ENCODE results near the gene PAPSS2. TPM values are rescaled to one million over a fixed set of nuclear protein-coding genes. Genes with fewer than 3 reads are reported as not detected.

The PAPSS2 gene
- total and polyA plus RNA-seq, 4 donors = 24.3 to 86.5 (median 59.3) TPM

DNA sequence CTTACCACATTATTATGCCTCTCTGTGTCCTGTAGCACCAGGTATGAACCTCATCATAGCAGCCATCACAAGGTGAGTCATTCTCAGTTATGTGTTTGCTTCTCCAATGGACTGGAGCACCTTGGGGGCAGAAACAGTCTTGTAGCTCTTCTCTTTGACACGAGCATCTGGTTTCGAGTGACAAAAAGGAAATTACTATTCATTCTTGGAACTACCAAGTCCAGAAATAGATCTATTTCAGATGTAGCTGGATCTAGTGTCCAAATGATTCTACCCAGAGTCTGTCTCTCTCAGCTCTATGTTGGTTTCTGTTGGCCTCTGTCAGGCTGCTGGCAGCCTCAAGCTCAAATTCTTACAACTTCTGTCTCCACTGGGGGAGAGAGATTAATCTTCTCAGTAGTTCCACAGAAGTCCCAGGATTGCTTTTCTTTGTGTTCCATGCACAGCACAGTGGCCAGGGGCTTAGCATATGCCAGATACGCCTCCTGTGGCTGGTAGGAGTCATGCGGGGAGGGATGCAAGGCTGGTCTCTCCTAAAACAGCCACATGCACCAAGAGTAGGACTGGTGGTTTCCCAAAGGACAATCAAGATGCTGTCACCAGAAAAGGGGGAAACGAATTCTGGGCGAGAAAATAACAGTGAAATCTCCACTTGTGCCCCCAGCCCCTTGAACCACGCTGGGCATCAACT is 37.2 kb upstream of the PAPSS2 start:
- H3K27me3 ChIP-seq (ENCODE audit: control insufficient read depth in 4 of 4, insufficient read depth in 4 of 4, low read length in 3 of 4) = no peaks in the 10 kb centered on the region
- no peaks in the 10 kb centered on the region for H3K9me3 ChIP-seq (ENCODE audit: control insufficient read depth in 4 of 4, low read length in 3 of 4)
- H3K4me3 ChIP-seq (ENCODE audit: low read depth in 1 of 3, low read length in 3 of 3) = no peak overlapping the region
- TF ChIP-seq RAD21 (IDR thresholded peaks at IDR 0.05) (no peak), RXRA (IDR thresholded peaks at IDR 0.05) (no peak), FOXA2 (IDR thresholded peaks at IDR 0.05) (no peak), FOXA1 (IDR thresholded peaks at IDR 0.05) (no peak), GABPA (IDR thresholded peaks at IDR 0.05 in 1 of 2, conservative IDR thresholded peaks at IDR 0.05 in 1 of 2) (no peak), TAF1 (conservative IDR thresholded peaks at IDR 0.05) (no peak), NR2F2 (IDR thresholded peaks at IDR 0.05) (no peak), HNF4A (conservative IDR thresholded peaks at IDR 0.05) (no peak)
- TF ChIP-seq, protein P1, sequence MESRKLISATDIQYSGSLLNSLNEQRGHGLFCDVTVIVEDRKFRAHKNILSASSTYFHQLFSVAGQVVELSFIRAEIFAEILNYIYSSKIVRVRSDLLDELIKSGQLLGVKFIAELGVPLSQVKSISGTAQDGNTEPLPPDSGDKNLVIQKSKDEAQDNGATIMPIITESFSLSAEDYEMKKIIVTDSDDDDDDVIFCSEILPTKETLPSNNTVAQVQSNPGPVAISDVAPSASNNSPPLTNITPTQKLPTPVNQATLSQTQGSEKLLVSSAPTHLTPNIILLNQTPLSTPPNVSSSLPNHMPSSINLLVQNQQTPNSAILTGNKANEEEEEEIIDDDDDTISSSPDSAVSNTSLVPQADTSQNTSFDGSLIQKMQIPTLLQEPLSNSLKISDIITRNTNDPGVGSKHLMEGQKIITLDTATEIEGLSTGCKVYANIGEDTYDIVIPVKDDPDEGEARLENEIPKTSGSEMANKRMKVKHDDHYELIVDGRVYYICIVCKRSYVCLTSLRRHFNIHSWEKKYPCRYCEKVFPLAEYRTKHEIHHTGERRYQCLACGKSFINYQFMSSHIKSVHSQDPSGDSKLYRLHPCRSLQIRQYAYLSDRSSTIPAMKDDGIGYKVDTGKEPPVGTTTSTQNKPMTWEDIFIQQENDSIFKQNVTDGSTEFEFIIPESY (IDR thresholded peaks at IDR 0.05) = no peak
- TF ChIP-seq, protein P2, sequence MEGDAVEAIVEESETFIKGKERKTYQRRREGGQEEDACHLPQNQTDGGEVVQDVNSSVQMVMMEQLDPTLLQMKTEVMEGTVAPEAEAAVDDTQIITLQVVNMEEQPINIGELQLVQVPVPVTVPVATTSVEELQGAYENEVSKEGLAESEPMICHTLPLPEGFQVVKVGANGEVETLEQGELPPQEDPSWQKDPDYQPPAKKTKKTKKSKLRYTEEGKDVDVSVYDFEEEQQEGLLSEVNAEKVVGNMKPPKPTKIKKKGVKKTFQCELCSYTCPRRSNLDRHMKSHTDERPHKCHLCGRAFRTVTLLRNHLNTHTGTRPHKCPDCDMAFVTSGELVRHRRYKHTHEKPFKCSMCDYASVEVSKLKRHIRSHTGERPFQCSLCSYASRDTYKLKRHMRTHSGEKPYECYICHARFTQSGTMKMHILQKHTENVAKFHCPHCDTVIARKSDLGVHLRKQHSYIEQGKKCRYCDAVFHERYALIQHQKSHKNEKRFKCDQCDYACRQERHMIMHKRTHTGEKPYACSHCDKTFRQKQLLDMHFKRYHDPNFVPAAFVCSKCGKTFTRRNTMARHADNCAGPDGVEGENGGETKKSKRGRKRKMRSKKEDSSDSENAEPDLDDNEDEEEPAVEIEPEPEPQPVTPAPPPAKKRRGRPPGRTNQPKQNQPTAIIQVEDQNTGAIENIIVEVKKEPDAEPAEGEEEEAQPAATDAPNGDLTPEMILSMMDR (IDR thresholded peaks at IDR 0.05; ENCODE audit: low read depth, low read length, missing input control) = no peak
- TF ChIP-seq, protein P3, sequence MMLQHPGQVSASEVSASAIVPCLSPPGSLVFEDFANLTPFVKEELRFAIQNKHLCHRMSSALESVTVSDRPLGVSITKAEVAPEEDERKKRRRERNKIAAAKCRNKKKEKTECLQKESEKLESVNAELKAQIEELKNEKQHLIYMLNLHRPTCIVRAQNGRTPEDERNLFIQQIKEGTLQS (IDR thresholded peaks at IDR 0.05) = no peak
- TF ChIP-seq, protein P4, sequence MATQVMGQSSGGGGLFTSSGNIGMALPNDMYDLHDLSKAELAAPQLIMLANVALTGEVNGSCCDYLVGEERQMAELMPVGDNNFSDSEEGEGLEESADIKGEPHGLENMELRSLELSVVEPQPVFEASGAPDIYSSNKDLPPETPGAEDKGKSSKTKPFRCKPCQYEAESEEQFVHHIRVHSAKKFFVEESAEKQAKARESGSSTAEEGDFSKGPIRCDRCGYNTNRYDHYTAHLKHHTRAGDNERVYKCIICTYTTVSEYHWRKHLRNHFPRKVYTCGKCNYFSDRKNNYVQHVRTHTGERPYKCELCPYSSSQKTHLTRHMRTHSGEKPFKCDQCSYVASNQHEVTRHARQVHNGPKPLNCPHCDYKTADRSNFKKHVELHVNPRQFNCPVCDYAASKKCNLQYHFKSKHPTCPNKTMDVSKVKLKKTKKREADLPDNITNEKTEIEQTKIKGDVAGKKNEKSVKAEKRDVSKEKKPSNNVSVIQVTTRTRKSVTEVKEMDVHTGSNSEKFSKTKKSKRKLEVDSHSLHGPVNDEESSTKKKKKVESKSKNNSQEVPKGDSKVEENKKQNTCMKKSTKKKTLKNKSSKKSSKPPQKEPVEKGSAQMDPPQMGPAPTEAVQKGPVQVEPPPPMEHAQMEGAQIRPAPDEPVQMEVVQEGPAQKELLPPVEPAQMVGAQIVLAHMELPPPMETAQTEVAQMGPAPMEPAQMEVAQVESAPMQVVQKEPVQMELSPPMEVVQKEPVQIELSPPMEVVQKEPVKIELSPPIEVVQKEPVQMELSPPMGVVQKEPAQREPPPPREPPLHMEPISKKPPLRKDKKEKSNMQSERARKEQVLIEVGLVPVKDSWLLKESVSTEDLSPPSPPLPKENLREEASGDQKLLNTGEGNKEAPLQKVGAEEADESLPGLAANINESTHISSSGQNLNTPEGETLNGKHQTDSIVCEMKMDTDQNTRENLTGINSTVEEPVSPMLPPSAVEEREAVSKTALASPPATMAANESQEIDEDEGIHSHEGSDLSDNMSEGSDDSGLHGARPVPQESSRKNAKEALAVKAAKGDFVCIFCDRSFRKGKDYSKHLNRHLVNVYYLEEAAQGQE (IDR thresholded peaks at IDR 0.05) = no peak
- 91% methylated on average over 7 of the region's 7 CpGs for WGBS
- no peak overlapping the region for H3K9ac ChIP-seq (ENCODE audit: low read depth in 1 of 2, low read length in 2 of 2)
- peaks cover 9 to 22% (median 15%) of the 10 kb centered on the region in 4 donors for H3K4me1 ChIP-seq (ENCODE audit: control insufficient read depth in 4 of 4, insufficient read depth in 4 of 4, low read length in 3 of 4)
- no peaks in the 10 kb centered on the region for H3K36me3 ChIP-seq (ENCODE audit: control insufficient read depth in 4 of 4, insufficient read depth in 3 of 4, low read depth in 1 of 4, low read length in 3 of 4)
- H3K27ac ChIP-seq (ENCODE audit: low read depth in 1 of 2, low read length in 2 of 2) = no peak overlapping the region
- DNase-seq (ENCODE audit: low spot score) = no peak

DNA sequence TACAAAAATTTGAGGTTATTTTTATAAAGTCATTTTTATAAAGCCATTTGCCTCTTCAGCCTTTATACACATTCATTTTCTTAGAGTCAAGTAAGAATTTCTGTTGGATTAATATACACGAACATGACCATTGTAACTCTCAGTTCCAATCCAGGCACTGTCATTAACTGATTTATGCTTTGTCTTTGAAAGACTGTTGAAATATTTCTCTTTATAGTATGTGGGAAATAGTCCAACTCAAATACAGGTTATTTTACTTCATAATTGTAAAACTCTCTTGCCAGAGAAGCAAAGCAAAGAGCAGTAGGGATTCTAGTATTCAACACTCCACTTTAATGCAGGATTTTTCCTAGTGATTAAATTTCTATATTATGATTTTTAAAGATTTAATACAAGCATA is 36.5 kb upstream of the PAPSS2 start:
- no peaks in the 10 kb centered on the region for H3K9me3 ChIP-seq (ENCODE audit: control insufficient read depth in 4 of 4, low read length in 3 of 4)
- no peak overlapping the region for H3K27ac ChIP-seq (ENCODE audit: low read depth in 1 of 2, low read length in 2 of 2)
- no peak overlapping the region for H3K9ac ChIP-seq (ENCODE audit: low read depth in 1 of 2, low read length in 2 of 2)
- H3K36me3 ChIP-seq (ENCODE audit: control insufficient read depth in 4 of 4, insufficient read depth in 3 of 4, low read depth in 1 of 4, low read length in 3 of 4) = no peaks in the 10 kb centered on the region
- H3K4me1 ChIP-seq (ENCODE audit: control insufficient read depth in 4 of 4, insufficient read depth in 4 of 4, low read length in 3 of 4) = peaks cover 6 to 15% (median 13%) of the 10 kb centered on the region in 4 donors
- H3K4me3 ChIP-seq (ENCODE audit: low read depth in 1 of 3, low read length in 3 of 3) = no peak overlapping the region
- WGBS = 92% methylated on average over 1 of the region's 1 CpG
- no peak for DNase-seq (ENCODE audit: low spot score)
- no peaks in the 10 kb centered on the region for H3K27me3 ChIP-seq (ENCODE audit: control insufficient read depth in 4 of 4, insufficient read depth in 4 of 4, low read length in 3 of 4)
- TF ChIP-seq, protein P2 (IDR thresholded peaks at IDR 0.05; ENCODE audit: low read depth, low read length, missing input control) = no peak
- TF ChIP-seq SP1 (IDR thresholded peaks at IDR 0.05) = no peak
- TF ChIP-seq, protein P3 (IDR thresholded peaks at IDR 0.05) = no peak
- no peak for TF ChIP-seq FOXA2 (IDR thresholded peaks at IDR 0.05)
- TF ChIP-seq HNF4G (IDR thresholded peaks at IDR 0.05) = no peak
- TF ChIP-seq, protein P5, sequence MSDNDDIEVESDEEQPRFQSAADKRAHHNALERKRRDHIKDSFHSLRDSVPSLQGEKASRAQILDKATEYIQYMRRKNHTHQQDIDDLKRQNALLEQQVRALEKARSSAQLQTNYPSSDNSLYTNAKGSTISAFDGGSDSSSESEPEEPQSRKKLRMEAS (IDR thresholded peaks at IDR 0.05) = no peak
- TF ChIP-seq, protein P4 (IDR thresholded peaks at IDR 0.05) = no peak
- no peak for TF ChIP-seq JUND (IDR thresholded peaks at IDR 0.05)
- TF ChIP-seq TAF1 (conservative IDR thresholded peaks at IDR 0.05) = no peak
- no peak for TF ChIP-seq FOXA1 (IDR thresholded peaks at IDR 0.05)
- TF ChIP-seq GABPA (IDR thresholded peaks at IDR 0.05 in 1 of 2, conservative IDR thresholded peaks at IDR 0.05 in 1 of 2) = no peak
- TF ChIP-seq RAD21 (IDR thresholded peaks at IDR 0.05) = no peak

All from liver (tissue), 9 donors.